Sigmoid colon (tissue), 7 donors: ENCODE measurements around the gene CCDC148. TPM values are rescaled to one million over a fixed set of nuclear protein-coding genes. Genes with fewer than 3 reads are reported as not detected.
"Not testable (repeated sequence)": the region's sequence is repeated elsewhere in the genome, so short reads cannot be mapped to it uniquely, and the experiment has no call there.

Experiments used
- DNase-seq: peaks from one replicate; pipeline ENCODE4 v3.0.0-alpha.2; 2019
- H3K27ac ChIP-seq, 4 donors: fragments of 200-600 bp; sonication (generic); one replicate each; pipeline ENCODE4 v1.5.1; 2016 to 2019; ENCODE audit warnings: mild to moderate bottlenecking in 1 of 4
- H3K27me3 ChIP-seq, 3 donors: fragments of 200-600 bp; sonication (generic); one replicate each; pipeline ENCODE4 v1.5.1; 2019; ENCODE audit warnings: mild to moderate bottlenecking in 1 of 3
- H3K36me3 ChIP-seq, 4 donors: fragments of 200-600 bp; sonication (generic); one replicate each; pipeline ENCODE4 v1.5.1; 2016 to 2019
- H3K4me1 ChIP-seq, 4 donors: fragments of 200-600 bp; sonication (generic); one replicate each; pipeline ENCODE4 v1.5.1; 2017 to 2019
- H3K4me3 ChIP-seq, 4 donors: fragments of 200-600 bp; sonication (generic); one replicate each; pipeline ENCODE4 v1.5.1; 2017 to 2019; ENCODE audit warnings: mild to moderate bottlenecking in 2 of 4, moderate library complexity in 1 of 4
- H3K9me3 ChIP-seq, 4 donors: fragments of 200-600 bp in 3 of 4; sonication (generic) in 3 of 4; one replicate each; pipeline versions ENCODE4 v1.5.1 to v1.6.1; 2013 to 2019
- EP300 ChIP-seq, 4 donors: sonication (generic); formaldehyde crosslinking; IDR thresholded peaks; one replicate each; pipeline ENCODE4 v1.6.1; 2017; ENCODE audit warnings: antibody characterized with exemption in 4 of 4
- POLR2A ChIP-seq, 2 donors: fragments of 450-650 bp; IDR thresholded peaks; one replicate each; pipeline ENCODE4 v1.6.1; 2016; ENCODE audit warnings: antibody characterized with exemption in 2 of 2, mild to moderate bottlenecking in 2 of 2, moderate library complexity in 2 of 2
- POLR2AphosphoS5 ChIP-seq, 4 donors: sonication (generic); formaldehyde crosslinking; IDR thresholded peaks; one replicate each; pipeline ENCODE4 v1.6.1; 2017; ENCODE audit warnings: antibody characterized with exemption in 4 of 4
- WGBS, 2 donors: extraction: QIAGEN DNeasy Blood & Tissue Kit; methylation state at CpG; one replicate each; pipeline ENCODE4 v1.1.7; 2013; 5-methylcytosine and 5-hydroxymethylcytosine counted together
- intact Hi-C: fragments of 100-400 bp; cut with DNase I; formaldehyde crosslinking; loops from one replicate; pipeline ENCODE4 v1.15.1; 2023
- polyA plus RNA-seq, 3 donors: library from polyadenylated mRNA; stranded (reverse); fragments of 200-250 nt; gene quantifications; one replicate each; pipeline ENCODE4 v1.2.3, GENCODE V29; 2013
- total RNA-seq, 4 donors: library from RNA; depleted of rRNA; stranded (reverse); fragments of >200 nt; gene quantifications; one replicate each; pipeline ENCODE4 v1.1.0, GENCODE V29; 2016
- TF ChIP-seq, protein P1 (sequence below), 4 experiments: fragments of 450-650 bp in 3 of 4; fragments of 200-600 bp in 1 of 4; IDR thresholded peaks; one replicate each; pipeline ENCODE4 v1.5.1; 2016 to 2019; ENCODE audit warnings: antibody characterized with exemption in 4 of 4, mild to moderate bottlenecking in 3 of 4, moderate library complexity in 2 of 4
- donor health status: healthy with polysubstance abuse.
- donor health status: Bipolar disorder and iron deficiency.
- donor health status: healthy.

Gene CCDC148
- total and polyA plus RNA-seq, 7 donors, result 0.23 to 0.83 (median 0.36) TPM; not detected in 4

- Histone ChIP-seq H3K36me3 (no peaks in the 10 kb centered on the region), H3K4me3 (no peak overlapping the region), H3K27me3 (no peaks in the 10 kb centered on the region), H3K27ac (no peak overlapping the region), H3K4me1 (no peaks in the 10 kb centered on the region), H3K9me3 (no peaks in the 10 kb centered on the region)
- intact Hi-C loops, result no loop called here
- DNase-seq, result no peak
- 97% methylated on average over 1 of the region's 1 CpG for WGBS, 2 donors
- TF ChIP-seq, protein P1, sequence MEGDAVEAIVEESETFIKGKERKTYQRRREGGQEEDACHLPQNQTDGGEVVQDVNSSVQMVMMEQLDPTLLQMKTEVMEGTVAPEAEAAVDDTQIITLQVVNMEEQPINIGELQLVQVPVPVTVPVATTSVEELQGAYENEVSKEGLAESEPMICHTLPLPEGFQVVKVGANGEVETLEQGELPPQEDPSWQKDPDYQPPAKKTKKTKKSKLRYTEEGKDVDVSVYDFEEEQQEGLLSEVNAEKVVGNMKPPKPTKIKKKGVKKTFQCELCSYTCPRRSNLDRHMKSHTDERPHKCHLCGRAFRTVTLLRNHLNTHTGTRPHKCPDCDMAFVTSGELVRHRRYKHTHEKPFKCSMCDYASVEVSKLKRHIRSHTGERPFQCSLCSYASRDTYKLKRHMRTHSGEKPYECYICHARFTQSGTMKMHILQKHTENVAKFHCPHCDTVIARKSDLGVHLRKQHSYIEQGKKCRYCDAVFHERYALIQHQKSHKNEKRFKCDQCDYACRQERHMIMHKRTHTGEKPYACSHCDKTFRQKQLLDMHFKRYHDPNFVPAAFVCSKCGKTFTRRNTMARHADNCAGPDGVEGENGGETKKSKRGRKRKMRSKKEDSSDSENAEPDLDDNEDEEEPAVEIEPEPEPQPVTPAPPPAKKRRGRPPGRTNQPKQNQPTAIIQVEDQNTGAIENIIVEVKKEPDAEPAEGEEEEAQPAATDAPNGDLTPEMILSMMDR (IDR thresholded peaks at IDR 0.05), result no peak
- TF ChIP-seq EP300 (IDR thresholded peaks at IDR 0.05), result no peak
- no peak for TF ChIP-seq POLR2AphosphoS5 (IDR thresholded peaks at IDR 0.05)
- TF ChIP-seq POLR2A (IDR thresholded peaks at IDR 0.05), result no peak
Measured at GRCh38 chr2:158443606-158444005, 12.9 kb downstream of the CCDC148 start.

GRCh38 chr2:158439062-158439461, 17.5 kb downstream of the CCDC148 start:
- H3K27me3 ChIP-seq, H3K4me1 ChIP-seq, DNase-seq, H3K9me3 ChIP-seq, intact Hi-C loops, H3K27ac ChIP-seq, H3K36me3 ChIP-seq, H3K4me3 ChIP-seq: not testable (repeated sequence)
- 96% methylated on average over 4 of the region's 4 CpGs for WGBS, 2 donors

DNA sequence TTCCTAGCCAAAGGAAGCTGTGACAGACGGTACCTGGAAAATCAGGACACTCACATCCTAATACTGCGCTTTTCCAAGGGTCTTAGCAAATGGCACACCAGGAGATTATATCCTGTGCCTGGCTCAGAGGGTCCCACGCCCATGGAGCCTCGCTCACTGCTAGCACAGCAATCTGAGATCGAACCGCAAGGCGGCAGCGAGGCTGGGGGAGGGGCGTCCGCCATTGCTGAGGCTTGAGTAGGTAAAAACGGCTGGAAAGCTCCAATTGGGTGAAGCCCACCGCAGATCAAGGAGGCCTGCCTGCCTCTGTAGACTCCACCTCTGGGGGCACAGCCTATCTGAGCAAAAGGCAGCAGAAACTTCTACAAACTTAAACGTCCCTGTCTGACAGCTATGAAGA, 22.8 kb downstream of the CCDC148 start:
- H3K4me3 ChIP-seq, H3K27me3 ChIP-seq, H3K27ac ChIP-seq, H3K9me3 ChIP-seq, DNase-seq, H3K4me1 ChIP-seq, H3K36me3 ChIP-seq, intact Hi-C loops: not testable (repeated sequence)
- 90 to 91% methylated on average over 13 of the region's 13 CpGs for WGBS, 2 donors

DNA sequence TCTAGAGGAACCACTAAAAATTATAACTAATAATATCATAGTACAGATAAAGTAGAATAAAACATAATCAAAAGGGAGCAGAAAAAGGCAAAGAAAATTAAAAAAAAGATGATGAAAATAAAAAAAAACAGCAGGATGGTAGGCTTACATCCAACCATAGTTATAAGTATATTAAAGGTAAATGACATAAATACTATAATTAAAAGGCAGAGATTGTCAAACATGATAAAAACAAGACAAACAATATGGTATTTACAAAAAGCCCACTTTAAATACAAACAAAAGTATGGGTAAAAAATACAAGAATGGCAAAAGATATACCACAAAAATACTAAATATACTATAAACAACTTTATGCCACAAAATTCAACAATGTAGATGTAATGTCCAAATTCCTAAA, 24.4 kb downstream of the CCDC148 start:
- Histone ChIP-seq H3K27me3 (no peaks in the 10 kb centered on the region), H3K9me3 (peaks cover 0 to 6% (median 0%) of the 10 kb centered on the region in 4 donors), H3K4me3 (no peak overlapping the region), H3K27ac (no peak overlapping the region), H3K4me1 (no peaks in the 10 kb centered on the region), H3K36me3 (no peaks in the 10 kb centered on the region)
- TF ChIP-seq EP300 (IDR thresholded peaks at IDR 0.05) (no peak), POLR2A (IDR thresholded peaks at IDR 0.05) (no peak), POLR2AphosphoS5 (IDR thresholded peaks at IDR 0.05) (no peak)
- TF ChIP-seq, protein P1 (IDR thresholded peaks at IDR 0.05), result no peak
- DNase-seq, result no peak
- intact Hi-C loops, result no loop called here

GRCh38 chr2:158414538-158414937, 42.0 kb downstream of the CCDC148 start:
- H3K27ac ChIP-seq, result no peak overlapping the region
- no peak for DNase-seq
- no peak overlapping the region for H3K4me3 ChIP-seq
- H3K4me1 ChIP-seq, result peaks cover 0 to 8% (median 3%) of the 10 kb centered on the region in 4 donors
- peaks cover 0 to 11% (median 4%) of the 10 kb centered on the region in 4 donors for H3K9me3 ChIP-seq
- H3K27me3 ChIP-seq, result no peaks in the 10 kb centered on the region
- WGBS, 2 donors, result 90 to 92% methylated on average over 1 of the region's 1 CpG
- TF ChIP-seq, protein P1 (IDR thresholded peaks at IDR 0.05), result no peak
- TF ChIP-seq POLR2AphosphoS5 (IDR thresholded peaks at IDR 0.05) (no peak), POLR2A (IDR thresholded peaks at IDR 0.05) (no peak), EP300 (IDR thresholded peaks at IDR 0.05) (no peak)
- no peaks in the 10 kb centered on the region for H3K36me3 ChIP-seq
- intact Hi-C loops, result no loop called here

DNA sequence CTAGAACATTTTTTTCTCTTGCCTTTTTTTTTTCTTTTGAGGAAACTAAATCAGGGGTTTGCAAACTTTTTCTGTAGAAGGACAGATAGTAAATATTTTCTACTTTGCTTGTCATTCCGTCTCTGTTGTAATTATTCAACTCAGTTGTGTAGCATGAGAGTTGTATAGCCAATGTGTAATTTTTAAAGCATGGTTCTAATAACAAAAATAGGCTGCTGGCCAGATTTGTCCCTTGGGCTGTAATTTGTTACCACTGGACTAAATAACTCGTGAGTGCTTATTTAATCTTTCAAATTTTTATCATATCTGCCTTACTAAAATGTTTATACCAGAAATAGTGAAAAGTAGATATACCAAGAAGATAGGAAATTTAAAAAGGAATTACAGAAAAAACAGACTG, 43.0 kb downstream of the CCDC148 start:
- Histone ChIP-seq H3K9me3 (peaks cover 0 to 11% (median 4%) of the 10 kb centered on the region in 4 donors), H3K4me1 (peaks cover 0 to 8% (median 3%) of the 10 kb centered on the region in 4 donors), H3K27me3 (no peaks in the 10 kb centered on the region), H3K36me3 (no peaks in the 10 kb centered on the region), H3K27ac (no peak overlapping the region), H3K4me3 (no peak overlapping the region)
- WGBS, 2 donors, result 72 to 78% methylated on average over 2 of the region's 2 CpGs
- DNase-seq, result no peak
- TF ChIP-seq POLR2AphosphoS5 (IDR thresholded peaks at IDR 0.05) (no peak), POLR2A (IDR thresholded peaks at IDR 0.05) (no peak), EP300 (IDR thresholded peaks at IDR 0.05) (no peak)
- TF ChIP-seq, protein P1 (IDR thresholded peaks at IDR 0.05), result no peak
- intact Hi-C loops, result no loop called here
